PC-3 (cell line): ENCODE data around the gene RSPO4.

Experiments used
- EZH2 ChIP-seq: fragments of 300-600 bp; sonication (generic); IDR thresholded peaks from one replicate; pipeline ENCODE4 v1.6.1; 2017; ENCODE audit warnings: antibody characterized with exemption, mild to moderate bottlenecking, low read length; ENCODE audit not compliant: unreplicated experiment
- TF ChIP-seq, protein P1 (sequence below): fragments of 300-600 bp; sonication (generic); conservative IDR thresholded peaks from 2 replicates; pipeline ENCODE4 v1.5.1; 2017; ENCODE audit warnings: antibody characterized with exemption, low read depth, mild to moderate bottlenecking, low read length

DNA sequence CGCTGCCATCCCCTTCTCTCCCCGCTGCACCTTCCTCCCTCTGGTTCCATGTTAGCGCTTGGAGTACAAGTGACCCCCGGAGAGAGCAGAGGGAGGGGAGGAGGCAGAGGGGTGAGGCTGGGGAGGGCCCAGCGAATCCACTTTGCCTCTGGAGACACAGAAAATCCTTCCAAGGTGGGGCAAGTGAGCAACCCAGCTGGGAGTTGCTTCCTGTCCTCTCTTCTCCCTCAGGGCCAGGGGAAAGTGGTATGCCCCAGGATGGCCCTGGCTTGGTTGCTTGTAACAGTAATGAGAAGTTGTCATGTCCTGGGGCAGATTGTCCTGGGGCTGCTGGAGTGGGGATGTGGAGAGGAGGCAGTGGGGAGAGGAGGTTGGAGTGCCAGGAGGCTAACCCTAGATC is 85.3 kb downstream of the RSPO4 start:
- TF ChIP-seq, protein P1, sequence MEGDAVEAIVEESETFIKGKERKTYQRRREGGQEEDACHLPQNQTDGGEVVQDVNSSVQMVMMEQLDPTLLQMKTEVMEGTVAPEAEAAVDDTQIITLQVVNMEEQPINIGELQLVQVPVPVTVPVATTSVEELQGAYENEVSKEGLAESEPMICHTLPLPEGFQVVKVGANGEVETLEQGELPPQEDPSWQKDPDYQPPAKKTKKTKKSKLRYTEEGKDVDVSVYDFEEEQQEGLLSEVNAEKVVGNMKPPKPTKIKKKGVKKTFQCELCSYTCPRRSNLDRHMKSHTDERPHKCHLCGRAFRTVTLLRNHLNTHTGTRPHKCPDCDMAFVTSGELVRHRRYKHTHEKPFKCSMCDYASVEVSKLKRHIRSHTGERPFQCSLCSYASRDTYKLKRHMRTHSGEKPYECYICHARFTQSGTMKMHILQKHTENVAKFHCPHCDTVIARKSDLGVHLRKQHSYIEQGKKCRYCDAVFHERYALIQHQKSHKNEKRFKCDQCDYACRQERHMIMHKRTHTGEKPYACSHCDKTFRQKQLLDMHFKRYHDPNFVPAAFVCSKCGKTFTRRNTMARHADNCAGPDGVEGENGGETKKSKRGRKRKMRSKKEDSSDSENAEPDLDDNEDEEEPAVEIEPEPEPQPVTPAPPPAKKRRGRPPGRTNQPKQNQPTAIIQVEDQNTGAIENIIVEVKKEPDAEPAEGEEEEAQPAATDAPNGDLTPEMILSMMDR = no peak
- TF ChIP-seq EZH2 = no peak
